ENCODE measurements around the gene DHODH.
A peak's percentile ranks its signal among the peaks of the same experiment; 100 is the strongest.

The DHODH gene

DNA sequence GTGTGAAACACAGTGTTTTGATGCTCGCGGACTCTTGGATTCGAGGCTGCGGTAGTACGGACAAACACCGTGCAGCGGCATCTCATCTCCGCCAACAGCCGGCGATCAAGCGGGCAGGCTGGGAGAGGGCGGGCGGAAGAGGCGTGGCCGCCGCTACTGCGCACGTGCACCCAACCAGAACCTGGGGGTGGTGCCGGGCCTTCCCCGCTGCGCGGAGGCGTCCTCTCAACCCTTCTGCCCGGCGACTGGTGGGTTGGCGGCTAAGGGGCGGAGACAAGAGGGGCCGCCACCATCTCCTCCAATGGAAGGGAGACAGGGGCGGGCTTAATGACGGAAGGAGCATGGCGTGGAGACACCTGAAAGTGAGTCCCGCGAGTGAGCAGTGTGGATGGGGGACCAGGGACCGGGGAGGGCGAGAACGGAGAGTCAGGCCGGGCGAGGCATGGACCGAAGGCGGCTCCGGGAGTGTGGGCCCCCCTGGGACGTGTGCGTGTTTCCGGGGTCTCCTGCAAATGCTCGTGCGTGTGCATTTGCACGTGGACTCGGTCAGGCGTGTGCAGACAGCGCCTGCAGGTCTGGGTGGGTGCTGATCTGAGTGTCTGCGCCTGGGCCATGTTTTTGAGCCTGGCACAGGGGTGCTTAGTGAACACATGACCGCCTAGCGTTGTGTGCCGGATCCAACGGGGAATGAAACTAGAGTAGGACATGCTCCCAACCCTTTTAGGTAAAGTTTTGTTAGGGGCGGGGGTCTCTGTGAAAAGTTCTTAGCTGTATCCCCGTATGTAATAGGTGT is at the start of gene DHODH:
Gene DHODH, plus strand, starts transcription at position 321 of the 793 bp plus-strand sequence. Its CDS starts 21 bp downstream, at position 342.
- ChIA-PET CTCF (interaction anchor here (0.7 kb wide), 1 partner anchor 78 kb away, joined by 3 read pairs; no protein-coding TSS in a partner anchor), POLR2A (ENCODE audit: low non-redundant PET) (no interaction called here)
- peak; percentile 99 for DNase-seq (ENCODE audit: low spot score)
- TF ChIP-seq, protein P1, sequence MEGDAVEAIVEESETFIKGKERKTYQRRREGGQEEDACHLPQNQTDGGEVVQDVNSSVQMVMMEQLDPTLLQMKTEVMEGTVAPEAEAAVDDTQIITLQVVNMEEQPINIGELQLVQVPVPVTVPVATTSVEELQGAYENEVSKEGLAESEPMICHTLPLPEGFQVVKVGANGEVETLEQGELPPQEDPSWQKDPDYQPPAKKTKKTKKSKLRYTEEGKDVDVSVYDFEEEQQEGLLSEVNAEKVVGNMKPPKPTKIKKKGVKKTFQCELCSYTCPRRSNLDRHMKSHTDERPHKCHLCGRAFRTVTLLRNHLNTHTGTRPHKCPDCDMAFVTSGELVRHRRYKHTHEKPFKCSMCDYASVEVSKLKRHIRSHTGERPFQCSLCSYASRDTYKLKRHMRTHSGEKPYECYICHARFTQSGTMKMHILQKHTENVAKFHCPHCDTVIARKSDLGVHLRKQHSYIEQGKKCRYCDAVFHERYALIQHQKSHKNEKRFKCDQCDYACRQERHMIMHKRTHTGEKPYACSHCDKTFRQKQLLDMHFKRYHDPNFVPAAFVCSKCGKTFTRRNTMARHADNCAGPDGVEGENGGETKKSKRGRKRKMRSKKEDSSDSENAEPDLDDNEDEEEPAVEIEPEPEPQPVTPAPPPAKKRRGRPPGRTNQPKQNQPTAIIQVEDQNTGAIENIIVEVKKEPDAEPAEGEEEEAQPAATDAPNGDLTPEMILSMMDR (conservative IDR thresholded peaks at IDR 0.05; ENCODE audit: low read depth) = no peak
- peak within 1 kb of the TSS; percentile 65 for H3K27ac ChIP-seq

DNA sequence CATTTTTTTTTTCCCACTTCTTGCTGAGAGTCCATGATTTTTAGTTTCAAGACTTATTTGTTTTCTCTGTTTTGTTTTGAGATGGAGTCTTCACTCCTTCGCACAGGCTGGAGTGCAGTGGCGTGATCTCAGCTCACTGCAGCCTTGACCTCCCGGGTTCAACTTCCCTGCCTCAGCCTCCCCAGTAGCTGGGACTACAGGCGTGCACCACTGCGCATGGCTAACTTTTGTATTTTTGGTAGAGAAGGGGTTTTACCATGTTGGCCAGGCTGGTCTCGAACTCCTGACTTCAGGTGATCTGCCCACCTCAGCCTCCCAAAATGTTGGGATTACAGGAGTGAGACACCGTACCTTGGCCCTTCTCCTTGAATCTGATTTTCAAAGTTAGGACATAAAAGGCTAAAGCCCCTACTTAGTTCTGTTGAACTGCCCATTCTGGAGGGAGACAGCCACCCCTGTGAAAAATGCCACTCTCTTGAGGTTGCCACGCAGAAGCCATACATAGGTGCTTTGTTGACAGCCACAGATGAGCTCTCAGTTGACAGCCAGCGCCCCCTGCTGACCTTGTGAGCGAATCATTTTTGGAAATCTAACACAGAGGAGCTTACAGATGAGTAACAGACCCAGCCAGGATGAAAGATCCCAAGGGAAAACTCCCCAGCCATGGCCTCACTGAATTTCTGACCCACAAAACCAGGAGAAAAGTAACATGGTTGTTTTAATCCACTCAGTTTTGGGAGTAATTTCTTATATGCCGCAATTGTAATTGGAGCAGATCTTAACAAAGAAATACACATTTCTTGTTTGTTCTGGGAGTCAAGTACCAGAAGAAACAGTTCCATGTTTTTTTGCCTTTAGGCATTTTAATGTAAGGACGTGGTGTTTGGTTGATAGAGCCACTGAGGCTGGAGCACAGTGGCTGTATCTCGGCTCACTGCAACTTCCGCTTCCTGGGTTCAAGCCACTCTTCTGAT is 47.2 kb upstream of the DHODH start:
- TF ChIP-seq, protein P1 (conservative IDR thresholded peaks at IDR 0.05; ENCODE audit: low read depth) = peak; percentile 83
- no peak overlapping the region for H3K27ac ChIP-seq
- POLR2A ChIA-PET (ENCODE audit: low non-redundant PET) = no interaction called here
- peak; percentile 66 for DNase-seq (ENCODE audit: low spot score)
- CTCF ChIA-PET = interaction anchor here (0.5 to 1.5 kb wide), 16 partner anchors 10 to 887 kb away, joined by 3 to 5 read pairs (median 3); no protein-coding TSS in a partner anchor

DNA sequence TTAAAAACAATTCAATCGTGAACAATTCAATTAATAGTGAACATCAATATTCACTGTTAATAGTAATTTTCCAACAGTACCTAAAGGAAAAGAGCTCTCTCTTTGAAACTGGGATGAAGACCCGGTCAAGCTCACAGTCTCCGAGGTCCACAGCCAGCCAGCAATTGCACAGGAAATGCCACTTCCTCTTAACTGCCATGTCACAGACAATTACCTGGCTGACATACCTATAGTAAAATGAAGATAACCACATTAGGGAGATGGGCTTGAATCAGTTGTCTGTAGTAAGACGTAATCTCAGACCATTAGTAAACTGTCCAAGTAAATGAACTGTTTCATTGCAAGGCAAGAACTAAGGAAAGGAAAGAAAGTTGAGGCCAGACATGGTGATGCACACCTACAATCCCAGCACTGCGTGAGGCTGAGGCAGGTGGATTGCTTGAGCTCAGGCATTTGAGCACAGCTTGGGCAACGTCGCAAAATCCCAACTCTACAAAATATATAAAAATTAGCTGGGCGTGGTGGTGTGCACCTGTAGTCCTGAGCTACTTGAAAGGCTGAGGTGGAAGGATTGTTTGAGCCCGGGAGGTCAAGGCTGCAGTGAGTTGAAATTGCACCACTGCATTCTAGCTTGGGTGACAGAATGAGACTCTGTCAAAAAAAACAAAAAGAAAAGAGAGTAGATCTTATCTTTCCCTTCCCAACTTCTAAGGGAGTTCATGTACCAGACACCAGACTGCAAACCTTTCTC is 45.2 kb upstream of the DHODH start:
- POLR2A ChIA-PET (ENCODE audit: low non-redundant PET) = no interaction called here
- CTCF ChIA-PET = interaction anchor here (0.5 kb wide), 1 partner anchor 371 kb away, joined by 4 read pairs; no protein-coding TSS in a partner anchor
- DNase-seq (ENCODE audit: low spot score) = no peak
- no peak overlapping the region for H3K27ac ChIP-seq
- TF ChIP-seq, protein P1 (conservative IDR thresholded peaks at IDR 0.05; ENCODE audit: low read depth) = no peak

- ChIA-PET CTCF (no interaction called here), POLR2A (ENCODE audit: low non-redundant PET) (interaction anchor here (0.7 kb wide), 1 partner anchor 74 kb away, joined by 4 read pairs; no protein-coding TSS in a partner anchor)
- TF ChIP-seq, protein P1 (conservative IDR thresholded peaks at IDR 0.05; ENCODE audit: low read depth) = no peak
- no peak overlapping the region for H3K27ac ChIP-seq
- no peak for DNase-seq (ENCODE audit: low spot score)
These were observed 43.3 kb upstream of the DHODH start for GRCh38 chr16:71965223-71965622.

- ChIA-PET POLR2A (ENCODE audit: low non-redundant PET) (no interaction called here), CTCF (interaction anchor here (0.6 kb wide), 1 partner anchor 19 kb away, joined by 3 read pairs; no protein-coding TSS in a partner anchor)
- TF ChIP-seq, protein P1 (conservative IDR thresholded peaks at IDR 0.05; ENCODE audit: low read depth) = no peak
- DNase-seq (ENCODE audit: low spot score) = no peak
- H3K27ac ChIP-seq = no peak overlapping the region
These were observed 41.6 kb upstream of the DHODH start for GRCh38 chr16:71966932-71967331.
